Liver (tissue), 9 donors: ENCODE measurements around the gene SLC38A11. TPM values are rescaled to one million over a fixed set of nuclear protein-coding genes. Genes with fewer than 3 reads are reported as not detected.

Source experiments
- DNase-seq: peaks from one replicate; pipeline ENCODE4 v3.0.0-alpha.2; 2017; ENCODE audit warnings: low spot score
- H3K27ac ChIP-seq, 2 donors: one replicate each; pipeline ENCODE4 v1.7.0; 2013; ENCODE audit warnings: inconsistent platforms in 2 of 2, low read length in 2 of 2, control low read depth in 1 of 2, low read depth in 1 of 2, mild to moderate bottlenecking in 1 of 2
- H3K27me3 ChIP-seq, 4 donors: one replicate each; pipeline versions ENCODE4 v1.6.1 to v1.7.0; 2013; ENCODE audit warnings: low read length in 3 of 4, inconsistent platforms in 1 of 4, mild to moderate bottlenecking in 1 of 4, moderate library complexity in 1 of 4; ENCODE audit not compliant: control insufficient read depth in 4 of 4, insufficient read depth in 4 of 4
- H3K36me3 ChIP-seq, 4 donors: one replicate each; pipeline versions ENCODE4 v1.6.1 to v1.7.0; 2013; ENCODE audit warnings: low read length in 3 of 4, mild to moderate bottlenecking in 3 of 4, low read depth in 1 of 4, moderate library complexity in 1 of 4; ENCODE audit not compliant: control insufficient read depth in 4 of 4, insufficient read depth in 3 of 4
- H3K4me1 ChIP-seq, 4 donors: one replicate each; pipeline versions ENCODE4 v1.6.1 to v1.7.0; 2013; ENCODE audit warnings: low read length in 3 of 4, mild to moderate bottlenecking in 3 of 4, moderate library complexity in 1 of 4; ENCODE audit not compliant: control insufficient read depth in 4 of 4, insufficient read depth in 4 of 4
- H3K4me3 ChIP-seq, 3 donors: one replicate each; pipeline versions ENCODE4 v1.6.1 to v1.7.0; 2013; ENCODE audit warnings: low read length in 3 of 3, control low read depth in 1 of 3, low read depth in 1 of 3, mild to moderate bottlenecking in 1 of 3
- H3K9ac ChIP-seq, 2 donors: one replicate each; pipeline ENCODE4 v1.7.0; 2013; ENCODE audit warnings: low read length in 2 of 2, mild to moderate bottlenecking in 2 of 2, moderate library complexity in 2 of 2, control low read depth in 1 of 2, low read depth in 1 of 2
- H3K9me3 ChIP-seq, 4 donors: one replicate each; pipeline versions ENCODE4 v1.6.1 to v1.7.0; 2013; ENCODE audit warnings: low read length in 3 of 4; ENCODE audit not compliant: control insufficient read depth in 4 of 4
- ATF3 ChIP-seq: IDR thresholded peaks from 2 replicates; pipeline ENCODE4 v1.6.1; 2016; ENCODE audit warnings: antibody characterized with exemption
- EGR1 ChIP-seq, 2 donors: IDR thresholded peaks; 2 replicates each; pipeline ENCODE4 v1.6.1; 2016 to 2018; ENCODE audit warnings: antibody characterized with exemption in 2 of 2, low read depth in 2 of 2
- FOXA1 ChIP-seq: IDR thresholded peaks from 2 replicates; pipeline ENCODE4 v1.6.1; 2016; ENCODE audit warnings: antibody characterized with exemption
- FOXA2 ChIP-seq: IDR thresholded peaks from 2 replicates; pipeline ENCODE4 v1.6.1; 2016; ENCODE audit warnings: antibody characterized with exemption
- GABPA ChIP-seq, 2 donors: IDR thresholded peaks in 1 of 2; conservative IDR thresholded peaks in 1 of 2; 2 replicates each; pipeline ENCODE4 v1.6.1; 2016; ENCODE audit warnings: antibody characterized with exemption in 2 of 2, mild to moderate bottlenecking in 1 of 2, moderate library complexity in 1 of 2
- HNF4A ChIP-seq, 2 donors: conservative IDR thresholded peaks; 2 replicates each; pipeline ENCODE4 v1.6.1; 2016; ENCODE audit warnings: antibody characterized with exemption in 2 of 2, mild to moderate bottlenecking in 2 of 2
- JUND ChIP-seq, 2 donors: IDR thresholded peaks; 2 replicates each; pipeline ENCODE4 v1.6.1; 2016; ENCODE audit warnings: antibody characterized with exemption in 2 of 2
- MAX ChIP-seq: IDR thresholded peaks from 2 replicates; pipeline ENCODE4 v1.6.1; 2016; ENCODE audit warnings: antibody characterized with exemption
- NR2F2 ChIP-seq: IDR thresholded peaks from 2 replicates; pipeline ENCODE4 v1.6.1; 2016; ENCODE audit warnings: antibody characterized with exemption
- REST ChIP-seq: IDR thresholded peaks from 2 replicates; pipeline ENCODE4 v1.6.1; 2016; ENCODE audit warnings: antibody characterized with exemption, mild to moderate bottlenecking
- RXRA ChIP-seq, 2 donors: IDR thresholded peaks; 2 replicates each; pipeline ENCODE4 v1.6.1; 2017 to 2018; ENCODE audit warnings: antibody characterized with exemption in 2 of 2, mild to moderate bottlenecking in 1 of 2
- SP1 ChIP-seq: IDR thresholded peaks from 2 replicates; pipeline ENCODE4 v1.6.1; 2018; ENCODE audit warnings: antibody characterized with exemption, mild to moderate bottlenecking
- TAF1 ChIP-seq: conservative IDR thresholded peaks from 2 replicates; pipeline ENCODE4 v1.6.1; 2016; ENCODE audit warnings: antibody characterized with exemption, mild to moderate bottlenecking
- YY1 ChIP-seq: IDR thresholded peaks from 2 replicates; pipeline ENCODE4 v1.6.1; 2016; ENCODE audit warnings: antibody characterized with exemption, mild to moderate bottlenecking
- ZBTB33 ChIP-seq: IDR thresholded peaks from 2 replicates; pipeline ENCODE4 v1.6.1; 2016; ENCODE audit warnings: antibody characterized with exemption
- WGBS: extraction: QIAGEN DNeasy Blood & Tissue Kit; methylation state at CpG from one replicate; pipeline ENCODE4 v1.1.7; 2013; 5-methylcytosine and 5-hydroxymethylcytosine counted together
- polyA plus RNA-seq, 2 donors: library from polyadenylated mRNA; stranded (reverse) in 1 of 2; unstranded in 1 of 2; fragments of 200-250 nt in 1 of 2; fragments of >200 nt in 1 of 2; fragmentation: Nextera tagmentation in 1 of 2; extraction: Ambion mirVana in 1 of 2; gene quantifications; one replicate each; pipeline versions ENCODE4 v1.2.1 to v1.2.3, GENCODE V29; 2013 to 2015
- total RNA-seq, 2 donors: library from RNA; depleted of rRNA; stranded (reverse); fragments of >200 nt; gene quantifications; one replicate each; pipeline ENCODE4 v1.2.3, GENCODE V29; 2014
- TF ChIP-seq, protein P1 (sequence below): fragments of 150-350 bp; IDR thresholded peaks from 2 replicates; pipeline ENCODE4 v1.5.1; 2017; ENCODE audit warnings: improper control_type of control experiment, low read depth, low read length; ENCODE audit not compliant: missing input control
- donor health status: healthy.
- donor health status: healthy.
- donor health status: healthy.
- donor health status: healthy.
- donor health status: healthy.

SLC38A11 gene
- total and polyA plus RNA-seq, 4 donors: 0.54 to 3.3 (median 2.3) TPM

DNA sequence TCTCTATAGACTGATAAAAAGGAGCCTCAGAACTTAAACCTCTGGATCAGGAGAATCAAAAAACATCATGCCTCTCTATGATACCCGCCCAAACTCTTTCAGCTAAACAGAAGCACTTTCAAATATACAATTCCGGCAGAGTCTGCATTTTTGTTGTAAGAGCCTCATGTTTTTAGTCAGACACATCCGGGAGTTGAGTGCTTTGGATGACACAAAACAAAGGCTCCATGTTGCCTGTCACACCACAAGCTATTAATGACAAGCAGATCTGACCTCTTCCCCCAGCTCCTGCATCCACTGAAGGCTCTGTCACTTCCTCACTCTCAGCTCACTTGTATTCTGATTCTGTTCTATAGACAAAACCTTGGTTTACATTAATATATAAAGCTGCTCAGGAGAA lies 33.2 kb downstream of the SLC38A11 start:
- no peak for TF ChIP-seq JUND (IDR thresholded peaks at IDR 0.05)
- TF ChIP-seq ATF3: no peak
- TF ChIP-seq REST: no peak
- TF ChIP-seq ZBTB33: no peak
- TF ChIP-seq SP1: no peak
- no peak for TF ChIP-seq HNF4A (conservative IDR thresholded peaks at IDR 0.05)
- TF ChIP-seq FOXA1: no peak
- no peak for TF ChIP-seq MAX
- TF ChIP-seq FOXA2: no peak
- TF ChIP-seq, protein P1, sequence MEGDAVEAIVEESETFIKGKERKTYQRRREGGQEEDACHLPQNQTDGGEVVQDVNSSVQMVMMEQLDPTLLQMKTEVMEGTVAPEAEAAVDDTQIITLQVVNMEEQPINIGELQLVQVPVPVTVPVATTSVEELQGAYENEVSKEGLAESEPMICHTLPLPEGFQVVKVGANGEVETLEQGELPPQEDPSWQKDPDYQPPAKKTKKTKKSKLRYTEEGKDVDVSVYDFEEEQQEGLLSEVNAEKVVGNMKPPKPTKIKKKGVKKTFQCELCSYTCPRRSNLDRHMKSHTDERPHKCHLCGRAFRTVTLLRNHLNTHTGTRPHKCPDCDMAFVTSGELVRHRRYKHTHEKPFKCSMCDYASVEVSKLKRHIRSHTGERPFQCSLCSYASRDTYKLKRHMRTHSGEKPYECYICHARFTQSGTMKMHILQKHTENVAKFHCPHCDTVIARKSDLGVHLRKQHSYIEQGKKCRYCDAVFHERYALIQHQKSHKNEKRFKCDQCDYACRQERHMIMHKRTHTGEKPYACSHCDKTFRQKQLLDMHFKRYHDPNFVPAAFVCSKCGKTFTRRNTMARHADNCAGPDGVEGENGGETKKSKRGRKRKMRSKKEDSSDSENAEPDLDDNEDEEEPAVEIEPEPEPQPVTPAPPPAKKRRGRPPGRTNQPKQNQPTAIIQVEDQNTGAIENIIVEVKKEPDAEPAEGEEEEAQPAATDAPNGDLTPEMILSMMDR: no peak
- no peak for TF ChIP-seq GABPA (IDR thresholded peaks at IDR 0.05 in 1 of 2, conservative IDR thresholded peaks at IDR 0.05 in 1 of 2)
- Histone ChIP-seq H3K4me3 (no peak overlapping the region), H3K4me1 (peaks cover under 1 to 4% (median 2%) of the 10 kb centered on the region in 4 donors), H3K9me3 (no peaks in the 10 kb centered on the region), H3K27me3 (no peaks in the 10 kb centered on the region), H3K36me3 (no peaks in the 10 kb centered on the region), H3K27ac (no peak overlapping the region), H3K9ac (no peak overlapping the region)
- no peak for DNase-seq
- 78% methylated on average over 3 of the region's 3 CpGs for WGBS

- no peaks in the 10 kb centered on the region for H3K27me3 ChIP-seq
- peak overlapping the region; percentile 32 to 37 for H3K9ac ChIP-seq
- H3K27ac ChIP-seq: peak overlapping the region; percentile 62 to 68
- H3K4me3 ChIP-seq: peak overlapping the region in 1 of 3 donors; percentile 20
- H3K36me3 ChIP-seq: no peaks in the 10 kb centered on the region
- DNase-seq: no peak
- peaks cover 1 to 4% (median 3%) of the 10 kb centered on the region in 4 donors for H3K4me1 ChIP-seq
- WGBS: 29% methylated on average over 4 of the region's 4 CpGs
- no peaks in the 10 kb centered on the region for H3K9me3 ChIP-seq
- no peak for TF ChIP-seq TAF1
- TF ChIP-seq EGR1 (IDR thresholded peaks at IDR 0.05; ENCODE audit: low read depth in 2 of 2): no peak
- TF ChIP-seq HNF4A (conservative IDR thresholded peaks at IDR 0.05): no peak
- no peak for TF ChIP-seq RXRA (IDR thresholded peaks at IDR 0.05)
- TF ChIP-seq, protein P1: no peak
- TF ChIP-seq YY1: peak; percentile 54
- no peak for TF ChIP-seq ZBTB33
- no peak for TF ChIP-seq REST
- TF ChIP-seq NR2F2: no peak
These were observed 34.9 kb downstream of the SLC38A11 start for GRCh38 chr2:164920430-164920829.
